Measurements from ENCODE around the gene INHBB. TPM values are rescaled to one million over a fixed set of nuclear protein-coding genes. Genes with fewer than 3 reads are reported as not detected.
A peak's percentile ranks its signal among the peaks of the same experiment; 100 is the strongest.

INHBB gene
- total and polyA plus RNA-seq, 9 of the 15 experiments (the other 6 are each of a cell fraction or from before 2014, with no cell fraction given) = not detected

- no peak for TF ChIP-seq MITF (IDR thresholded peaks at IDR 0.05)
- peak; percentile 41; the same call in 1 of the 2 replicates for TF ChIP-seq CXXC5 (CRISPR knock-in tag; IDR thresholded peaks at IDR 0.05)
- TF ChIP-seq PHTF2 (CRISPR knock-in tag; IDR thresholded peaks at IDR 0.05) = no peak
- TF ChIP-seq BHLHE40 (IDR thresholded peaks at IDR 0.05; ENCODE audit: low read length) = no peak
- peak in 1 of 2 experiments; percentile 69; a peak in 2 of 4 replicates for TF ChIP-seq MAZ (CRISPR knock-in tag; conservative IDR thresholded peaks at IDR 0.05 in 1 of 2, IDR thresholded peaks at IDR 0.05 in 1 of 2)
- no peak for TF ChIP-seq E2F8 (IDR thresholded peaks at IDR 0.05; ENCODE audit: low read depth, partially characterized antibody)
- TF ChIP-seq NR3C1 (CRISPR knock-in tag; IDR thresholded peaks at IDR 0.05) = no peak
- peak; percentile 95 to 96 for TF ChIP-seq RAD21 (CRISPR knock-in tag; conservative IDR thresholded peaks at IDR 0.05 in 1 of 2, IDR thresholded peaks at IDR 0.05 in 1 of 2)
- no peak for TF ChIP-seq KHSRP (IDR thresholded peaks at IDR 0.05)
- no peak for TF ChIP-seq HINFP (tag; conservative IDR thresholded peaks at IDR 0.05; ENCODE audit: low read depth)
- no peak for TF ChIP-seq JUND (IDR thresholded peaks at IDR 0.05; ENCODE audit: borderline replicate concordance, low read depth, low read length)
- no peak for TF ChIP-seq JUND (tag; IDR thresholded peaks at IDR 0.05; ENCODE audit: borderline replicate concordance, low read depth, low read length)
- TF ChIP-seq PURB (CRISPR knock-in tag; IDR thresholded peaks at IDR 0.05; ENCODE audit: low read depth) = no peak
- TF ChIP-seq YY1 (IDR thresholded peaks at IDR 0.05; ENCODE audit: borderline replicate concordance in 1 of 3, control insufficient read depth in 1 of 3, extremely low read depth in 1 of 3, insufficient read depth in 3 of 3, insufficient read length in 1 of 3, insufficient replicate concordance in 2 of 3, low read depth in 1 of 3, low read length in 2 of 3) = no peak
- TF ChIP-seq STAT5B (CRISPR knock-in tag; IDR thresholded peaks at IDR 0.05) = no peak
- TF ChIP-seq STAT5A (IDR thresholded peaks at IDR 0.05; ENCODE audit: borderline replicate concordance, low read length) = no peak
- no peak for TF ChIP-seq ZNF639 (CRISPR knock-in tag; conservative IDR thresholded peaks at IDR 0.05 in 1 of 2, IDR thresholded peaks at IDR 0.05 in 1 of 2)
- TF ChIP-seq CC2D1A (IDR thresholded peaks at IDR 0.05) = 0 out of 2 replicates have a peak, but pooled peaks have one; percentile 28
- TF ChIP-seq ZNF184 (CRISPR knock-in tag; IDR thresholded peaks at IDR 0.05) = no peak
These were observed 32.9 kb upstream of the INHBB start (continued) for GRCh38 chr2:120312860-120313694.

Data from K562 (cell line).